NCI-H2081 treated with DMSO at 0.1 percent for 48 hours (cell line): ENCODE measurements around the gene PLGLB1.
"Not testable (repeated sequence)": the region's sequence is repeated elsewhere in the genome, so short reads cannot be mapped to it uniquely, and the experiment has no call there.

Experiments
- DNase-seq: peaks from one replicate; lab custom pipeline; 2025; lab: John Stamatoyannopoulos, UW

PLGLB1 gene

GRCh38 chr2:87021744-87022143, at the start of gene PLGLB1:
TSS of gene PLGLB1 (minus strand) at chr2:87021844. CDS start at chr2:87021783, 61 bp downstream.
- DNase-seq, result not testable (repeated sequence)

- DNase-seq, result not testable (repeated sequence)
Measured at GRCh38 chr2:87064305-87064704, 42.7 kb upstream of the PLGLB1 start.

GRCh38 chr2:87063431-87063830, 41.8 kb upstream of the PLGLB1 start:
- not testable (repeated sequence) for DNase-seq

GRCh38 chr2:87061519-87061918, 39.9 kb upstream of the PLGLB1 start:
- not testable (repeated sequence) for DNase-seq

- not testable (repeated sequence) for DNase-seq
Measured at GRCh38 chr2:87057606-87058005, 36.0 kb upstream of the PLGLB1 start.

GRCh38 chr2:87056843-87057242, 35.2 kb upstream of the PLGLB1 start:
- not testable (repeated sequence) for DNase-seq

GRCh38 chr2:87056435-87056834, 34.8 kb upstream of the PLGLB1 start:
- not testable (repeated sequence) for DNase-seq

- DNase-seq, result not testable (repeated sequence)
Measured at GRCh38 chr2:87054375-87054774, 32.7 kb upstream of the PLGLB1 start.

GRCh38 chr2:87041321-87041978, 19.8 kb upstream of the PLGLB1 start:
- DNase-seq, result not testable (repeated sequence)

- not testable (repeated sequence) for DNase-seq
Measured at GRCh38 chr2:87028607-87029006, 7.0 kb upstream of the PLGLB1 start.

- not testable (repeated sequence) for DNase-seq
Measured at GRCh38 chr2:87026816-87027215, 5.2 kb upstream of the PLGLB1 start.

- DNase-seq, result not testable (repeated sequence)
Measured at GRCh38 chr2:87025927-87026326, 4.3 kb upstream of the PLGLB1 start.

GRCh38 chr2:87023988-87024615, 2.5 kb upstream of the PLGLB1 start:
- DNase-seq, result not testable (repeated sequence)

GRCh38 chr2:87021043-87021442, 601 bp downstream of the PLGLB1 start:
- not testable (repeated sequence) for DNase-seq

GRCh38 chr2:87019053-87019452, 2.6 kb downstream of the PLGLB1 start:
- DNase-seq, result not testable (repeated sequence)

- DNase-seq, result not testable (repeated sequence)
Measured at GRCh38 chr2:87014489-87015169, 7.0 kb downstream of the PLGLB1 start.

- not testable (repeated sequence) for DNase-seq
Measured at GRCh38 chr2:87004398-87004797, 17.2 kb downstream of the PLGLB1 start.
